ENCODE results near the gene GUCY2F. TPM values are rescaled to one million over a fixed set of nuclear protein-coding genes. Genes with fewer than 3 reads are reported as not detected.

Gene GUCY2F
- total RNA-seq, result under 0.01 TPM in 2 replicates

- no peak for DNase-seq (ENCODE audit: low read depth)
- TF ChIP-seq, protein P1, sequence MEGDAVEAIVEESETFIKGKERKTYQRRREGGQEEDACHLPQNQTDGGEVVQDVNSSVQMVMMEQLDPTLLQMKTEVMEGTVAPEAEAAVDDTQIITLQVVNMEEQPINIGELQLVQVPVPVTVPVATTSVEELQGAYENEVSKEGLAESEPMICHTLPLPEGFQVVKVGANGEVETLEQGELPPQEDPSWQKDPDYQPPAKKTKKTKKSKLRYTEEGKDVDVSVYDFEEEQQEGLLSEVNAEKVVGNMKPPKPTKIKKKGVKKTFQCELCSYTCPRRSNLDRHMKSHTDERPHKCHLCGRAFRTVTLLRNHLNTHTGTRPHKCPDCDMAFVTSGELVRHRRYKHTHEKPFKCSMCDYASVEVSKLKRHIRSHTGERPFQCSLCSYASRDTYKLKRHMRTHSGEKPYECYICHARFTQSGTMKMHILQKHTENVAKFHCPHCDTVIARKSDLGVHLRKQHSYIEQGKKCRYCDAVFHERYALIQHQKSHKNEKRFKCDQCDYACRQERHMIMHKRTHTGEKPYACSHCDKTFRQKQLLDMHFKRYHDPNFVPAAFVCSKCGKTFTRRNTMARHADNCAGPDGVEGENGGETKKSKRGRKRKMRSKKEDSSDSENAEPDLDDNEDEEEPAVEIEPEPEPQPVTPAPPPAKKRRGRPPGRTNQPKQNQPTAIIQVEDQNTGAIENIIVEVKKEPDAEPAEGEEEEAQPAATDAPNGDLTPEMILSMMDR (IDR thresholded peaks at IDR 0.05; ENCODE audit: insufficient read depth, low read depth, low read length), result no peak
- no peak within 1 kb of the TSS for H3K4me3 ChIP-seq (ENCODE audit: low read depth, low read length)
Observed at GRCh38 chrX:109481986-109482385, at the start of gene GUCY2F. Gene GUCY2F (minus strand): TSS chrX:109482086. CDS start chrX:109475936, 6,150 bp downstream.

DNA sequence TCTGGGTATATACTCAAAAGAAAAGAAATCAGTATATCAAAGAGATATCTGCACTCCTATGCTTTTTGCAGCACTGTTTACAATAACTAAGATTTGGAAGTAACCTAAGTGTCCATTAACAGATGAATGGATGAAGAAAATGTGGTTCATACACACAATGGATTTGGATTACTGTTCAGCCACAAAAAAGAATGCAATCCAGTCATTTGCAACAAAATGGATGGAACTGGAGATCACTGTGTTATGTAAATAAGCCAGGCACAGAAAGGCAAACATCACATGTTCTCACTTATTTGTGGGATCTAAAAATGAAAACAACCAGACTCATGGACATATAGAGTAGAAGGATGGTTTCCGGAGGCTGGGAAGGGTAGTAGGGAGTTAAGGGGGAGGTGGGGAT is 37.1 kb upstream of the GUCY2F start:
- TF ChIP-seq, protein P1 (IDR thresholded peaks at IDR 0.05; ENCODE audit: insufficient read depth, low read depth, low read length), result no peak
- peak; percentile 8 for DNase-seq (ENCODE audit: low read depth)
- H3K4me3 ChIP-seq (ENCODE audit: low read depth, low read length), result no peak overlapping the region

DNA sequence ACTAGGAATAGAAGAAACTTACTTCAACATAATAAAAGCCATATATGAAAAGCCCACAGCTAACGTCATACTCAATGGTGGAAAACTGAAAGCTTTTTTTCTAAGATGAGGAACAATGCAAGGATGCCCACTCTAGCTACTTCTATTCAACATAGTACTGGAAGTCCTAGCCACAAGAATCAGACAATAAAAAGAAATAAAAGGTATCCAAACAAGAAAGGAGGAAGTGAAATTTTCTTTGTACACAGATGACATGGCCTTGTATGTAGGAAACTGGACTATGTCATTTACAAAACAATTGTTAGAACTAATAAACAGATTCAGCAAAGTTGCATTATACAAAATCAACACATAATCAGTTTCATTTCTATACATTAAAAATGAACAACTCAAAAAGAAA is 29.2 kb upstream of the GUCY2F start:
- TF ChIP-seq, protein P1 (IDR thresholded peaks at IDR 0.05; ENCODE audit: insufficient read depth, low read depth, low read length), result no peak
- no peak for DNase-seq (ENCODE audit: low read depth)
- H3K4me3 ChIP-seq (ENCODE audit: low read depth, low read length), result no peak overlapping the region

- no peak for DNase-seq (ENCODE audit: low read depth)
- H3K4me3 ChIP-seq (ENCODE audit: low read depth, low read length), result no peak overlapping the region
- TF ChIP-seq, protein P1 (IDR thresholded peaks at IDR 0.05; ENCODE audit: insufficient read depth, low read depth, low read length), result no peak
Observed at GRCh38 chrX:109508915-109509314, 27.0 kb upstream of the GUCY2F start.

DNA sequence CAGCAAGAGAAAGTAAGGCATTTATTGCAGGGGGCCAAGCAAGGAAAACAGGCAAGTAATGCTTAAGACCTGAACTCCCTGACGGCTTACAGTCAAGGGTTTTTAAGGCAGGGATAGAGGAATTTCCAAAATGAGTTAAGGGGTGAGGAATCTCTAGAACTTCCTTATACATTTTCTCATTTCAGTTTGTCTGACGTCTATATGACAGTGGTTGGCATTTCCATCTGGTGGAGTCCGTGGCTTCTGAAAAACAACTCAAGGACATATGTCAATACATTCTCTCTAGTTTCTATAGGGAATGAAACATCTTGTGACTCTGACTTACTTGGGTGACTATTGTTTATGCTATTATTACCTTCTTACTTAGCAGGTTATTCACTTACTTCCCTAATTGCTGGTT is 19.3 kb upstream of the GUCY2F start:
- DNase-seq (ENCODE audit: low read depth), result no peak
- TF ChIP-seq, protein P1 (IDR thresholded peaks at IDR 0.05; ENCODE audit: insufficient read depth, low read depth, low read length), result no peak
- no peak overlapping the region for H3K4me3 ChIP-seq (ENCODE audit: low read depth, low read length)

GRCh38 chrX:109498434-109498833 is 16.5 kb upstream of the GUCY2F start:
- H3K4me3 ChIP-seq (ENCODE audit: low read depth, low read length), result no peak overlapping the region
- TF ChIP-seq, protein P1 (IDR thresholded peaks at IDR 0.05; ENCODE audit: insufficient read depth, low read depth, low read length), result no peak
- no peak for DNase-seq (ENCODE audit: low read depth)

- TF ChIP-seq, protein P1 (IDR thresholded peaks at IDR 0.05; ENCODE audit: insufficient read depth, low read depth, low read length), result no peak
- H3K4me3 ChIP-seq (ENCODE audit: low read depth, low read length), result no peak overlapping the region
- DNase-seq (ENCODE audit: low read depth), result no peak
Observed at GRCh38 chrX:109489174-109489573, 7.3 kb upstream of the GUCY2F start.
